Uterus (tissue), 4 donors: Measurements from ENCODE around the gene OFD1. TPM values are rescaled to one million over a fixed set of nuclear protein-coding genes. Genes with fewer than 3 reads are reported as not detected.

Experiments
- DNase-seq, 2 donors: peaks; one replicate each; pipeline ENCODE4 v3.0.0-alpha.2; 2019 to 2020
- H3K27ac ChIP-seq, 2 donors: fragments of 200-600 bp; sonication (generic); 1 replicate in 1 of 2; 2 replicates in 1 of 2; pipeline ENCODE4 v1.5.1; 2016 to 2018
- H3K27me3 ChIP-seq, 2 donors: fragments of 200-600 bp; sonication (generic); one replicate each; pipeline ENCODE4 v1.5.1; 2018 to 2019; ENCODE audit warnings: control low read depth in 1 of 2
- H3K36me3 ChIP-seq, 2 donors: fragments of 200-600 bp; sonication (generic); one replicate each; pipeline ENCODE4 v1.5.1; 2019; ENCODE audit warnings: control low read depth in 1 of 2
- H3K4me1 ChIP-seq, 2 donors: fragments of 200-600 bp; sonication (generic); one replicate each; pipeline ENCODE4 v1.5.1; 2018 to 2019; ENCODE audit warnings: control low read depth in 1 of 2
- H3K4me3 ChIP-seq, 2 donors: fragments of 200-600 bp; sonication (generic); 1 replicate in 1 of 2; 2 replicates in 1 of 2; pipeline ENCODE4 v1.5.1; 2018 to 2019; ENCODE audit warnings: mild to moderate bottlenecking in 1 of 2
- H3K9me3 ChIP-seq, 2 donors: fragments of 200-600 bp; sonication (generic); one replicate each; pipeline ENCODE4 v1.5.1; 2019; ENCODE audit warnings: control low read depth in 1 of 2
- POLR2A ChIP-seq, 2 donors: fragments of 450-650 bp; IDR thresholded peaks; one replicate each; pipeline ENCODE4 v1.6.1; 2016; ENCODE audit warnings: antibody characterized with exemption in 2 of 2, mild to moderate bottlenecking in 1 of 2, moderate library complexity in 1 of 2
- intact Hi-C: fragments of 100-400 bp; cut with DNase I; formaldehyde crosslinking; loops from one replicate; pipeline ENCODE4 v1.15.1; 2023; ENCODE audit warnings: low total_unique reads
- total RNA-seq, 4 donors: library from RNA; depleted of rRNA in 3 of 4; stranded (reverse); fragments of >200 nt in 3 of 4; gene quantifications; one replicate each; pipeline versions ENCODE4 v1.1.0 to v1.2.4, GENCODE V29; 2014 to 2023
- TF ChIP-seq, protein P1 (sequence below), 4 experiments: fragments of 200-600 bp in 2 of 4; fragments of 450-650 bp in 2 of 4; sonication (generic) in 2 of 4; IDR thresholded peaks; one replicate each; pipeline ENCODE4 v1.5.1; 2016 to 2019; ENCODE audit warnings: antibody characterized with exemption in 4 of 4, mild to moderate bottlenecking in 2 of 4, moderate library complexity in 1 of 4
- donor health status: DM: yes; HTN: yes; CAD: no.

OFD1 gene
- total RNA-seq, 4 donors from 2014 or later = 24.1 to 172 (median 49.7) TPM

DNA sequence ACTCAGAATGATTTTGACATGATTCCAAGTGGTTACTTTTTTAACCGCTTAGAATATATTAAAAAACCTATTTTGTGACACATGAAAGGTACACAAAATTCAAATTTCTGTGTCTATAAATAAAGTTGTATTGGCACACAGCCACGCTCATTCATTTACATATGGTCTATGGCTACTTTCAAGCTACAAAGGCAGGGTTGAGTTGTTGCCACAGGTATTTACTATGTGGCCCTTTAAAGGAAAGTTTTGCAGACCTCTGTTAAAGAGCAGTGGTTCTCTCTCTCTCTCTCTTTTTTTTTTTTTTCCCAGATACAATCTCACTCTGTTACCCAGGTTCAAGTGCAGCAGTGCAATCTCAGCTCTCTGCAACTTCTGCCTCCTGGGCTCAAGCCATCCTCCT is 59.3 kb downstream of the OFD1 start:
- no peaks in the 10 kb centered on the region for H3K36me3 ChIP-seq
- H3K4me3 ChIP-seq = no peak overlapping the region
- H3K27me3 ChIP-seq = no peaks in the 10 kb centered on the region
- no peaks in the 10 kb centered on the region for H3K9me3 ChIP-seq
- H3K4me1 ChIP-seq = no peaks in the 10 kb centered on the region
- TF ChIP-seq, protein P1, sequence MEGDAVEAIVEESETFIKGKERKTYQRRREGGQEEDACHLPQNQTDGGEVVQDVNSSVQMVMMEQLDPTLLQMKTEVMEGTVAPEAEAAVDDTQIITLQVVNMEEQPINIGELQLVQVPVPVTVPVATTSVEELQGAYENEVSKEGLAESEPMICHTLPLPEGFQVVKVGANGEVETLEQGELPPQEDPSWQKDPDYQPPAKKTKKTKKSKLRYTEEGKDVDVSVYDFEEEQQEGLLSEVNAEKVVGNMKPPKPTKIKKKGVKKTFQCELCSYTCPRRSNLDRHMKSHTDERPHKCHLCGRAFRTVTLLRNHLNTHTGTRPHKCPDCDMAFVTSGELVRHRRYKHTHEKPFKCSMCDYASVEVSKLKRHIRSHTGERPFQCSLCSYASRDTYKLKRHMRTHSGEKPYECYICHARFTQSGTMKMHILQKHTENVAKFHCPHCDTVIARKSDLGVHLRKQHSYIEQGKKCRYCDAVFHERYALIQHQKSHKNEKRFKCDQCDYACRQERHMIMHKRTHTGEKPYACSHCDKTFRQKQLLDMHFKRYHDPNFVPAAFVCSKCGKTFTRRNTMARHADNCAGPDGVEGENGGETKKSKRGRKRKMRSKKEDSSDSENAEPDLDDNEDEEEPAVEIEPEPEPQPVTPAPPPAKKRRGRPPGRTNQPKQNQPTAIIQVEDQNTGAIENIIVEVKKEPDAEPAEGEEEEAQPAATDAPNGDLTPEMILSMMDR (IDR thresholded peaks at IDR 0.05) = no peak
- no peak for TF ChIP-seq POLR2A (IDR thresholded peaks at IDR 0.05)
- no peak overlapping the region for H3K27ac ChIP-seq
- intact Hi-C loops = no loop called here
- DNase-seq = no peak

DNA sequence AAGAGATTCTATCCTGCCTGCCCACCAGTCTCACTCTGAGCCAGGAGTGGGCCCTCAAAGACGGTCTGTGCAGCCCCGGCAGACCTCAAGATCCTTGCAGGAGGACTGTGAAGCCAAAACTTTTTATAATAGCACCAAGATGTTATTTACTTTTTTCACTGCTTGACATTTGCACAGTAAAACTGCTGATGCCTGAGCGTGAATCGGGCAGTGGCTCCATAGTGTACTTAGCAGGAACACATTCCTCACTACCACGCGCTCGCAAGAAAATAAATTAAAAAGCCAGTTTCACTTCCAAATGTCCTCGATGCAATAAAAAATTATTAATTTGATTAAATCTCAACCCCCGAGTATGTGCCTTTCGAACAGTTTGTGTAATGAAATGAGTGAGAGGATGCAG is 59.9 kb downstream of the OFD1 start:
- Histone ChIP-seq H3K27ac (no peak overlapping the region), H3K9me3 (no peaks in the 10 kb centered on the region), H3K36me3 (no peaks in the 10 kb centered on the region), H3K4me3 (no peak overlapping the region), H3K27me3 (no peaks in the 10 kb centered on the region), H3K4me1 (no peaks in the 10 kb centered on the region)
- TF ChIP-seq, protein P1 (IDR thresholded peaks at IDR 0.05) = no peak
- TF ChIP-seq POLR2A (IDR thresholded peaks at IDR 0.05) = no peak
- intact Hi-C loops = no loop called here
- no peak for DNase-seq

DNA sequence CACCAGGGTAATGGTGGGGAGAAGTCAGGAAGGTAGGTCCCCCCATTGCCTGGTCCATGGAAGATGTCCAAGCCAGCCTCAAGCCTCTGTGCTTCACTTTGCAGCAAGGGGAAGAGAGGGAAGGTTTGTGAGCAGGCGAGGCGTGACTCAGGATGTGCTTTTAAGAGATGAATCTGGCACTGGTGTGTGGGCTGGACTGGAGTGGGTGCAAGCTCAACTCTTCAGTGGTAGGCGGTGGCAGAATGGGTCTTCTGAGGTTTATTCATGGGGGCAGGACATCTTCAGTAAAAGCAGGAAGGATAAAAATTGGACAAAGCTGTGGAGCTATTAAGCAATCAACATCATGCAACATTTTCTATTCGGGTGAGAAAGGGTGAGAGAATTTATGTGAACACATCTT is 63.0 kb downstream of the OFD1 start:
- intact Hi-C loops = no loop called here
- H3K4me1 ChIP-seq = no peaks in the 10 kb centered on the region

DNA sequence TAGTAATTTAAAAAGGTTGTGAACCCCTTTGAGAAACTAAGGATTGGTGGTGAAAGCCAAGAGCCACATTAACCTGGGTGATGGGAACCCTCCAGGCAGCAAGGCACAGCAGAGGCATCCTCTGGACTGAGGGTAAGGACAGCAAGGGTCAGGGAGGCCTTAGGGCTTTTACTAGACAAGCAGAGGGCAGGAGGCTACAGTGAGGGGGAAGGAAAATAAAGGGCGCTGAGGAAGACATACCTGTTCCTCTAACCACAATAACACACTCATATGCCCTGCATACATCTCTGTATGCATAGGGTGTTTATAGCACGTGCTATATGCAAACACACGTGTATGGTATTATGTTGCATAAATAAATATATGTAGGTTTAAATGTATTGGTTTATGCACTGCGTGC is 63.6 kb downstream of the OFD1 start:
- H3K27me3 ChIP-seq = no peaks in the 10 kb centered on the region
- H3K4me1 ChIP-seq = no peaks in the 10 kb centered on the region
- H3K36me3 ChIP-seq = no peaks in the 10 kb centered on the region
- no peak overlapping the region for H3K27ac ChIP-seq
- no peak for DNase-seq
- TF ChIP-seq, protein P1 (IDR thresholded peaks at IDR 0.05) = no peak
- no peak for TF ChIP-seq POLR2A (IDR thresholded peaks at IDR 0.05)
- H3K4me3 ChIP-seq = no peak overlapping the region
- no peaks in the 10 kb centered on the region for H3K9me3 ChIP-seq
- intact Hi-C loops = no loop called here

More for the DNA sequence above, 63.0 kb downstream of the OFD1 start:
- H3K36me3 ChIP-seq = no peaks in the 10 kb centered on the region
- H3K4me3 ChIP-seq = no peak overlapping the region
- H3K9me3 ChIP-seq = no peaks in the 10 kb centered on the region
- H3K27ac ChIP-seq = no peak overlapping the region
- TF ChIP-seq POLR2A (IDR thresholded peaks at IDR 0.05) = no peak
- TF ChIP-seq, protein P1 (IDR thresholded peaks at IDR 0.05) = no peak
- DNase-seq = no peak
- H3K27me3 ChIP-seq = no peaks in the 10 kb centered on the region

DNA sequence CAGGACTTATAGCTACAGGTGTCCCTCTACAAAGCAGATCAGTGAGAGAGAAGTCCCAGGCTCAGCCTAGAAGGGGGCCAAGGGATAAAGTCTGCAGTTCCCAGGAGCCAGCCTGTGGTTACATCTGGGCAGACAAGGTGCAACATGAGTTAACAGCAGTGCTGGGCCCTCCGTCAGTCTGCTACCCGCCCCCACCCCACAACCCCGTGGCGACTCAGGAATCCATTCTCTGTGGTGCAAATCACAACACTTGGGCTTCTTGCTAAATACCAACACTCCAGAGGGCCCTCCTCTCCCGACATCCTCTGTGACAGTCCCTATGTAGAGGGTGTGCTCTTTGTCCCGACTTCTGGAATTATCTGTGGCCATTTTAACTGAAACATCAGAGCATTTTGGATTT is 68.6 kb downstream of the OFD1 start:
- no peaks in the 10 kb centered on the region for H3K9me3 ChIP-seq
- no peaks in the 10 kb centered on the region for H3K27me3 ChIP-seq
- TF ChIP-seq, protein P1 (IDR thresholded peaks at IDR 0.05) = no peak
- TF ChIP-seq POLR2A (IDR thresholded peaks at IDR 0.05) = no peak
- H3K4me1 ChIP-seq = no peaks in the 10 kb centered on the region
- intact Hi-C loops = no loop called here
- H3K27ac ChIP-seq = no peak overlapping the region
- no peak for DNase-seq
- H3K4me3 ChIP-seq = no peak overlapping the region
- H3K36me3 ChIP-seq = no peaks in the 10 kb centered on the region
